ENCODE data around the gene PRICKLE1. TPM values are rescaled to one million over a fixed set of nuclear protein-coding genes. Genes with fewer than 3 reads are reported as not detected.

The PRICKLE1 gene
- total and polyA plus RNA-seq, 2 of the 4 experiments (the other 2 are of a cell fraction), result 21.3 to 21.7 TPM

- no peaks in the 10 kb centered on the region for H3K9me3 ChIP-seq (ENCODE audit: control insufficient read depth, insufficient read depth, low read length)
- H3K56ac ChIP-seq (ENCODE audit: extremely low read depth, insufficient read depth, low read length), result no peak overlapping the region
- dilution Hi-C loops (cut with HindIII; ENCODE audit: low sequenced_read_pairs, unreplicated experiment), result no loop called here
- peaks cover 4% of the 10 kb centered on the region; the same call in 1 of the 2 replicates for H4K20me1 ChIP-seq (ENCODE audit: insufficient read depth, low read length)
- no peak overlapping the region for H2BK5ac ChIP-seq (ENCODE audit: low read depth, low read length, poor library complexity, severe bottlenecking)
- ChIA-PET POLR2A (ENCODE audit: unreplicated experiment) (no interaction called here), CTCF (interaction anchor here (0.6 kb wide), 1 partner anchor 111 kb away, joined by 3 read pairs; no protein-coding TSS in a partner anchor)
- no peak overlapping the region for H4K8ac ChIP-seq (ENCODE audit: low read depth in 2 of 2, low read length in 2 of 2)
- no peak overlapping the region for H4K5ac ChIP-seq (ENCODE audit: low read depth, low read length)
- TF ChIP-seq MAZ (IDR thresholded peaks at IDR 0.05; ENCODE audit: borderline replicate concordance, low read depth, low read length) (no peak), CEBPB (IDR thresholded peaks at IDR 0.05; ENCODE audit: low read depth, low read length) (no peak), MAFK (IDR thresholded peaks at IDR 0.05; ENCODE audit: low read depth, low read length) (no peak), RAD21 (IDR thresholded peaks at IDR 0.05; ENCODE audit: low read length) (no peak), BHLHE40 (IDR thresholded peaks at IDR 0.05; ENCODE audit: low read depth, low read length) (no peak), FOS (IDR thresholded peaks at IDR 0.05; ENCODE audit: low read depth, low read length) (no peak), MXI1 (IDR thresholded peaks at IDR 0.05; ENCODE audit: borderline replicate concordance, low read depth, low read length) (no peak), ELK1 (IDR thresholded peaks at IDR 0.05; ENCODE audit: borderline replicate concordance, low read depth, low read length) (no peak), NFE2L2 (IDR thresholded peaks at IDR 0.05; ENCODE audit: low read depth, low read length) (no peak), CTCF (conservative IDR thresholded peaks at IDR 0.05; ENCODE audit: low read depth, low read length) (no peak)
- ATAC-seq (ENCODE audit: low read depth) (no peak), DNase-seq (no peak)
- H3K4me3 ChIP-seq (ENCODE audit: insufficient read depth, low read depth, low read length), result no peak overlapping the region
- H3K27ac ChIP-seq (ENCODE audit: insufficient read depth, low read length), result no peak overlapping the region
- H3K23ac ChIP-seq (ENCODE audit: low read depth, low read length), result no peak overlapping the region
- H2BK20ac ChIP-seq (ENCODE audit: low read depth, low read length), result no peak overlapping the region
- BruUV-seq (replicated peaks), result no TSS peak
- WGBS, 2 experiments (ENCODE audit: extremely low coverage in 2 of 2, insufficient read length in 1 of 2), result no CpG with 5 or more reads among the region's 2 CpGs
- no peaks in the 10 kb centered on the region for H3K36me3 ChIP-seq (ENCODE audit: control insufficient read depth, insufficient read depth, low read length)
- no peak overlapping the region for H3K14ac ChIP-seq (replicated peaks; ENCODE audit: low read depth, low read length)
- peaks cover 0 to 3% of the 10 kb centered on the region in 2 experiments; a peak in 2 of 4 replicates for H3K79me1 ChIP-seq (ENCODE audit: low read depth in 1 of 2, low read length in 2 of 2)
- H2AK9ac ChIP-seq (replicated peaks; ENCODE audit: low read depth, low read length, poor library complexity), result no peak overlapping the region
- no peak overlapping the region for H3K9ac ChIP-seq (ENCODE audit: low read depth, low read length)
- no peak overlapping the region for H3K4ac ChIP-seq (ENCODE audit: low read depth, low read length)
- intact Hi-C loops (cut with micrococcal nuclease), result no loop called here
- peaks cover 16% of the 10 kb centered on the region for H3K27me3 ChIP-seq (ENCODE audit: control insufficient read depth, insufficient read depth, low read length)
- H3K18ac ChIP-seq (ENCODE audit: low read depth, low read length), result no peak overlapping the region
- peaks cover 3% of the 10 kb centered on the region; the same call in 1 of the 2 replicates for H3K4me1 ChIP-seq (ENCODE audit: control insufficient read depth, insufficient read depth, low read length)
- no peak overlapping the region for H2AFZ ChIP-seq (replicated peaks; ENCODE audit: low read length, poor library complexity)
- in situ Hi-C loops (cut with MboI; ENCODE audit: low sequenced_read_pairs), result no loop called here
- no peak overlapping the region for H2BK120ac ChIP-seq (ENCODE audit: low read depth, low read length)
- H2AK5ac ChIP-seq (ENCODE audit: low read depth, low read length), result no peak overlapping the region
- H3K4me2 ChIP-seq (ENCODE audit: low read depth, low read length), result no peak overlapping the region
- no peak overlapping the region for H4K91ac ChIP-seq (ENCODE audit: insufficient read depth, low read depth, low read length)
- no peak overlapping the region for H2BK15ac ChIP-seq (ENCODE audit: low read depth, low read length)
- H3K9me1 ChIP-seq (ENCODE audit: insufficient read depth, low read length), result no peaks in the 10 kb centered on the region; the same call in 1 of the 2 replicates
These were observed 4.3 kb upstream of the PRICKLE1 start for GRCh38 chr12:42593874-42594273.
